HCT116 (cell line): Measurements from ENCODE around the gene CNTNAP2. TPM values are rescaled to one million over a fixed set of nuclear protein-coding genes. Genes with fewer than 3 reads are reported as not detected.

Source experiments
- ATAC-seq: fragments of 200-7000 bp; cut with Tn5 transposase; 2 replicates; pipeline ENCODE4 v1.9.1; 2020; ENCODE audit warnings: mild to moderate bottlenecking, moderate library complexity
- BruUV-seq: library from RNA; stranded (reverse); fragments of 400-500 nt; replicated peaks from 2 replicates; lab custom pipeline; 2021; lab: Mats Ljungman, UMichigan
- CTCF ChIA-PET: fragments of 300-600 bp; sonication (Branson Sonifier 250); formaldehyde crosslinking; loops from one replicate; lab custom pipeline; 2021; ENCODE audit warnings: antibody characterized with exemption; lab: Charles Lee
- POLR2A ChIA-PET: fragments of 300-600, 350-600 bp; sonication (Branson Sonifier 250); formaldehyde crosslinking; loops from one replicate; lab custom pipeline; 2021; ENCODE audit warnings: antibody characterized with exemption; lab: Charles Lee
- RAD21 ChIA-PET, 2 experiments: fragments of 300-600 bp; sonication (Branson Sonifier 250); formaldehyde crosslinking; loops; one replicate each; lab custom pipeline; 2023; ENCODE audit warnings: low total read pairs in 2 of 2; ENCODE audit not compliant: uncharacterized antibody in 2 of 2, unreplicated experiment in 2 of 2, low non-redundant PET in 1 of 2; lab: Charles Lee
- DNase-seq: peaks from one replicate; pipeline ENCODE4 v3.0.0-alpha.2; 2010; ENCODE audit warnings: low read depth, low spot score
- H2AFZ ChIP-seq: fragments of 200-600 bp; shearing (Covaris generic), sonication (generic); 2 replicates; pipeline ENCODE4 v1.6.1; 2017; ENCODE audit warnings: low read depth, mixed run types, mixed read lengths, antibody characterized with exemption, low read length; ENCODE audit not compliant: poor library complexity, severe bottlenecking
- H3K27ac ChIP-seq: 2 replicates; pipeline ENCODE4 v1.5.1; 2012; ENCODE audit warnings: low read depth, low read length
- H3K27me3 ChIP-seq: fragments of 200-600 bp; sonication (generic); 2 replicates; pipeline ENCODE4 v1.6.1; 2016; ENCODE audit warnings: mixed run types, low read length, mixed read lengths; ENCODE audit not compliant: insufficient read depth
- H3K36me3 ChIP-seq, 2 experiments: fragments of 200-500 bp in 1 of 2; fragments of 200-600 bp in 1 of 2; sonication (Bioruptor generic) in 1 of 2; sonication (generic) in 1 of 2; 2 replicates each; pipeline versions ENCODE4 v1.5.1 to v1.6.1; 2014 to 2016; ENCODE audit warnings: low read length in 2 of 2, inconsistent platforms in 1 of 2, mixed read lengths in 1 of 2, mixed run types in 1 of 2; ENCODE audit not compliant: insufficient read depth in 2 of 2, control insufficient read depth in 1 of 2
- H3K4me1 ChIP-seq, 2 experiments: fragments of 200-600 bp in 1 of 2; sonication (generic) in 1 of 2; 2 replicates each; pipeline versions ENCODE4 v1.5.1 to v1.6.1; 2012 to 2017; ENCODE audit warnings: low read length in 2 of 2, inconsistent platforms in 1 of 2, mild to moderate bottlenecking in 1 of 2, mixed read lengths in 1 of 2, mixed run types in 1 of 2, moderate library complexity in 1 of 2; ENCODE audit not compliant: insufficient read depth in 2 of 2, control insufficient read depth in 1 of 2
- H3K4me2 ChIP-seq: fragments of 200-600 bp; sonication (generic); 2 replicates; pipeline ENCODE4 v1.6.1; 2017; ENCODE audit warnings: mixed run types, low read length, mixed read lengths
- H3K4me3 ChIP-seq, 2 experiments: fragments of 200-600 bp in 1 of 2; sonication (generic) in 1 of 2; replicated peaks in 1 of 2; 2 replicates each; pipeline ENCODE4 v1.5.1; 2011 to 2016; ENCODE audit warnings: low read length in 2 of 2, control low read depth in 1 of 2, low read depth in 1 of 2, mild to moderate bottlenecking in 1 of 2, mixed read lengths in 1 of 2, mixed run types in 1 of 2
- H3K79me2 ChIP-seq: fragments of 200-600 bp; sonication (generic); 2 replicates; pipeline ENCODE4 v1.6.1; 2017; ENCODE audit warnings: mild to moderate bottlenecking, mixed run types, low read length, moderate library complexity, mixed read lengths; ENCODE audit not compliant: insufficient read depth
- H3K9ac ChIP-seq: fragments of 200-600 bp; sonication (generic); 2 replicates; pipeline ENCODE4 v1.6.1; 2016; ENCODE audit warnings: low read length, mixed read lengths
- H3K9me2 ChIP-seq: fragments of 200-600 bp; sonication (generic), shearing (Covaris generic); 2 replicates; pipeline ENCODE4 v1.6.1; 2017; ENCODE audit warnings: mixed run types, mild to moderate bottlenecking, moderate library complexity; ENCODE audit not compliant: insufficient read depth
- H3K9me3 ChIP-seq, 2 experiments: fragments of 200-500 bp in 1 of 2; fragments of 200-600 bp in 1 of 2; sonication (Bioruptor generic) in 1 of 2; sonication (generic) in 1 of 2; 2 replicates each; pipeline ENCODE4 v1.6.1; 2014 to 2017; ENCODE audit warnings: low read length in 2 of 2, mixed read lengths in 2 of 2, inconsistent platforms in 1 of 2, low read depth in 1 of 2, mild to moderate bottlenecking in 1 of 2, mixed run types in 1 of 2, moderate library complexity in 1 of 2; ENCODE audit not compliant: control insufficient read depth in 1 of 2, insufficient read depth in 1 of 2
- H4K20me1 ChIP-seq: fragments of 200-600 bp; sonication (generic), shearing (Covaris generic); 2 replicates; pipeline ENCODE4 v1.6.1; 2017; ENCODE audit warnings: mixed run types, mild to moderate bottlenecking, moderate library complexity; ENCODE audit not compliant: insufficient read depth
- ATF3 ChIP-seq: IDR thresholded peaks from 2 replicates; pipeline ENCODE4 v1.6.1; 2012
- CBX3 ChIP-seq: IDR thresholded peaks from 2 replicates; pipeline ENCODE4 v1.6.1; 2012; ENCODE audit warnings: low read depth
- CTCF ChIP-seq, 3 experiments: fragments of 200-600 bp in 1 of 3; sonication (generic) in 1 of 3; IDR thresholded peaks in 2 of 3; conservative IDR thresholded peaks in 1 of 3; 2 replicates each; pipeline ENCODE4 v1.5.1; 2012 to 2017; ENCODE audit warnings: low read depth in 2 of 3, low read length in 2 of 3, antibody characterized with exemption in 1 of 3, borderline replicate concordance in 1 of 3, control low read depth in 1 of 3, mild to moderate bottlenecking in 1 of 3, mixed read lengths in 1 of 3, mixed run types in 1 of 3, moderate library complexity in 1 of 3; ENCODE audit not compliant: insufficient read depth in 1 of 3
- ELF1 ChIP-seq: IDR thresholded peaks from 2 replicates; pipeline ENCODE4 v1.6.1; 2012; ENCODE audit warnings: low read depth, borderline replicate concordance
- EZH2 ChIP-seq: fragments of 200-600 bp; sonication (generic); IDR thresholded peaks from 2 replicates; pipeline ENCODE4 v1.6.1; 2017; ENCODE audit warnings: antibody characterized with exemption, mixed run types
- MAX ChIP-seq: IDR thresholded peaks from 2 replicates; pipeline ENCODE4 v1.6.1; 2012
- POLR2AphosphoS5 ChIP-seq: IDR thresholded peaks from 2 replicates; pipeline ENCODE4 v1.6.1; 2011; ENCODE audit warnings: mild to moderate bottlenecking, low read depth, low read length, moderate library complexity
- RAD21 ChIP-seq: IDR thresholded peaks from 2 replicates; pipeline ENCODE4 v1.6.1; 2012; ENCODE audit warnings: low read depth, mild to moderate bottlenecking
- REST ChIP-seq: IDR thresholded peaks from 2 replicates; pipeline ENCODE4 v1.6.1; 2012; ENCODE audit warnings: low read depth
- TCF7L2 ChIP-seq: IDR thresholded peaks from 2 replicates; pipeline ENCODE4 v1.7.0; 2011; ENCODE audit warnings: borderline replicate concordance, inconsistent platforms; ENCODE audit not compliant: insufficient read depth, insufficient read length; ENCODE audit errors: extremely low read depth
- YY1 ChIP-seq: IDR thresholded peaks from 2 replicates; pipeline ENCODE4 v1.6.1; 2011; ENCODE audit warnings: low read length, low read depth, moderate library complexity, mild to moderate bottlenecking; ENCODE audit not compliant: insufficient replicate concordance; ENCODE audit errors: extremely low read depth
- ZNF274 ChIP-seq: fragments of 200-500 bp; sonication (Bioruptor generic); IDR thresholded peaks from 2 replicates; pipeline ENCODE4 v1.6.1; 2014; ENCODE audit warnings: mild to moderate bottlenecking, low read depth, low read length, inconsistent platforms
- intact Hi-C: fragments of 100-400 bp; cut with micrococcal nuclease; formaldehyde crosslinking; loops from 2 replicates; pipeline ENCODE4 v1.10.0; 2022
- total RNA-seq: library from RNA; stranded (reverse); gene quantifications from one replicate; pipeline ENCODE4 v1.2.1, GENCODE V29; 2021; ENCODE audit not compliant: unreplicated experiment

Gene CNTNAP2
- total RNA-seq, 1 experiment from 2014 or later: 0.37 TPM

- no peak for ATAC-seq
- Histone ChIP-seq H3K4me3 (no peak overlapping the region), H3K4me2 (no peak overlapping the region), H3K9me3 (peaks cover 6 to 13% of the 10 kb centered on the region in 2 experiments; a peak in 2 of 4 replicates), H3K27ac (no peak overlapping the region)
- BruUV-seq: no TSS peak
- RAD21 ChIA-PET: no interaction called here
- no peak for TF ChIP-seq CTCF (IDR thresholded peaks at IDR 0.05 in 2 of 3, conservative IDR thresholded peaks at IDR 0.05 in 1 of 3; ENCODE audit: borderline replicate concordance in 1 of 3, insufficient read depth in 1 of 3, low read depth in 2 of 3, low read length in 2 of 3)
- no peak for TF ChIP-seq ATF3
- TF ChIP-seq TCF7L2: no peak
- TF ChIP-seq RAD21: no peak
- TF ChIP-seq REST: no peak
- TF ChIP-seq ELF1: no peak
- no peak for TF ChIP-seq CBX3
- TF ChIP-seq MAX: no peak
- TF ChIP-seq EZH2: no peak
- no peak for TF ChIP-seq YY1
- TF ChIP-seq POLR2AphosphoS5: no peak
- no peak for TF ChIP-seq ZNF274
- TF ChIP-seq, all 23 proteins: peak for 0
- ChIA-PET POLR2A (no interaction called here), CTCF (no interaction called here)
- intact Hi-C loops: no loop called here
- DNase-seq: no peak
- no peaks in the 10 kb centered on the region for H4K20me1 ChIP-seq
- H3K79me2 ChIP-seq: no peaks in the 10 kb centered on the region
- no peak overlapping the region for H3K9ac ChIP-seq
- H3K4me1 ChIP-seq: no peaks in the 10 kb centered on the region
- H2AFZ ChIP-seq: no peak overlapping the region
- no peaks in the 10 kb centered on the region for H3K9me2 ChIP-seq
- H3K36me3 ChIP-seq: no peaks in the 10 kb centered on the region
- H3K27me3 ChIP-seq: no peaks in the 10 kb centered on the region
These were observed 1327.3 kb downstream of the CNTNAP2 start for GRCh38 chr7:147443942-147444341.
